ENCODE measurements around the gene SLC35D3. TPM values are rescaled to one million over a fixed set of nuclear protein-coding genes. Genes with fewer than 3 reads are reported as not detected.
"Not testable (repeated sequence)": the region's sequence is repeated elsewhere in the genome, so short reads cannot be mapped to it uniquely, and the experiment has no call there.

SLC35D3 gene, protein sequence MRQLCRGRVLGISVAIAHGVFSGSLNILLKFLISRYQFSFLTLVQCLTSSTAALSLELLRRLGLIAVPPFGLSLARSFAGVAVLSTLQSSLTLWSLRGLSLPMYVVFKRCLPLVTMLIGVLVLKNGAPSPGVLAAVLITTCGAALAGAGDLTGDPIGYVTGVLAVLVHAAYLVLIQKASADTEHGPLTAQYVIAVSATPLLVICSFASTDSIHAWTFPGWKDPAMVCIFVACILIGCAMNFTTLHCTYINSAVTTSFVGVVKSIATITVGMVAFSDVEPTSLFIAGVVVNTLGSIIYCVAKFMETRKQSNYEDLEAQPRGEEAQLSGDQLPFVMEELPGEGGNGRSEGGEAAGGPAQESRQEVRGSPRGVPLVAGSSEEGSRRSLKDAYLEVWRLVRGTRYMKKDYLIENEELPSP
- total RNA-seq: under 1 TPM in 1 of 2 donors, not detected in 1; 0.09 TPM
- 1 to 10 TPM; 1.6 to 2.7 (median 1.9) TPM for polyA plus RNA-seq (ENCODE audit: insufficient read length in 6 of 6)
- long read RNA-seq, donor 1: 0 reads
- long read RNA-seq, donor 2: 0 reads
- long read RNA-seq, donor 3, partial matches to known transcripts: 0 of 1 reads
- long read RNA-seq, donor 3, other reads (novel, unspliced or antisense): 0 of 1 reads
- long read RNA-seq, donor 4: 0 reads
- long read RNA-seq, donor 5, partial matches to known transcripts: 0 of 1 reads
- long read RNA-seq, donor 5, other reads (novel, unspliced or antisense): 0 of 1 reads
- long read RNA-seq, donor 6: 0 reads
- long read RNA-seq, donor 7: 0 reads
- long read RNA-seq, donor 8: 0 reads
- long read RNA-seq, donor 9: 0 reads
- long read RNA-seq, donor 10: 0 reads
- long read RNA-seq, donor 11: 0 reads
- long read RNA-seq, donor 12, partial matches to known transcripts: 0 of 1 reads
- long read RNA-seq, donor 12, other reads (novel, unspliced or antisense): 0 of 1 reads

DNA sequence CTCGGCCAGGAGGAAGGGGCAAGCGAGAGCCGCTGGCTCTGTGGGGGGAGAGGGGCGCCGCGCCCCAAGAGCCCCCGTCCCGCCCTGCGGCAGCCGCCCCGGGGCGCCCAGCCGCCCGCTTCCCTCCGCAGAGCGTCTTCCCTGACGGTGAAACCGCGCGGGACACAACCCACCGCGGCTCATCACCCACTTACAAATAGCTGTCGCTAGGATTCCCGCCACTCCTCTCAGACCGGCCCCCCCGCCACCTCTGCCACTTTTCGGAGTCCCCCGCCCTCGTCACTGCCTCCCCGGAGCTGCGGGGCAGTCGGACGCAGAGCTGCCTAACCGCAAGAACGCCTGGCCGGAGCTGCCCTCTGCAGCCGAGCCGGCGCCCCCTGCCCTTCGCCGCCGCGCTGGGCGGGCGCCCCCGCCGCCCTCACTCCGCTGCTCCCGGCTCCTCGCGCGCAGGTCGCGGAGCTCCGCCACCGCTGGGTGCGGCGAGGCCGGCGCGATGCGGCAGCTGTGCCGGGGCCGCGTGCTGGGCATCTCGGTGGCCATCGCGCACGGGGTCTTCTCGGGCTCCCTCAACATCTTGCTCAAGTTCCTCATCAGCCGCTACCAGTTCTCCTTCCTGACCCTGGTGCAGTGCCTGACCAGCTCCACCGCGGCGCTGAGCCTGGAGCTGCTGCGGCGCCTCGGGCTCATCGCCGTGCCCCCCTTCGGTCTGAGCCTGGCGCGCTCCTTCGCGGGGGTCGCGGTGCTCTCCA is at the start of gene SLC35D3:
Gene SLC35D3 (plus strand): TSS at position 366 of the 749 bp plus-strand sequence. CDS start 128 bp downstream, at position 494.
- H3K4me1 ChIP-seq: peaks cover 20 to 38% of the 10 kb centered on the region in 2 donors
- no peaks in the 10 kb centered on the region for H3K9me3 ChIP-seq
- peaks cover 0 to under 1% of the 10 kb centered on the region in 2 donors for H3K36me3 ChIP-seq
- peak in 3 of 4 donors; percentile 25 to 78 (median 25) for DNase-seq
- H3K4me3 ChIP-seq: peak within 1 kb of the TSS; percentile 18 to 43
- no peak within 1 kb of the TSS for H3K27ac ChIP-seq
- ATAC-seq: peak; percentile 42
- H3K27me3 ChIP-seq: peaks cover 57 to 89% of the 10 kb centered on the region in 2 donors
- TF ChIP-seq, protein P1, sequence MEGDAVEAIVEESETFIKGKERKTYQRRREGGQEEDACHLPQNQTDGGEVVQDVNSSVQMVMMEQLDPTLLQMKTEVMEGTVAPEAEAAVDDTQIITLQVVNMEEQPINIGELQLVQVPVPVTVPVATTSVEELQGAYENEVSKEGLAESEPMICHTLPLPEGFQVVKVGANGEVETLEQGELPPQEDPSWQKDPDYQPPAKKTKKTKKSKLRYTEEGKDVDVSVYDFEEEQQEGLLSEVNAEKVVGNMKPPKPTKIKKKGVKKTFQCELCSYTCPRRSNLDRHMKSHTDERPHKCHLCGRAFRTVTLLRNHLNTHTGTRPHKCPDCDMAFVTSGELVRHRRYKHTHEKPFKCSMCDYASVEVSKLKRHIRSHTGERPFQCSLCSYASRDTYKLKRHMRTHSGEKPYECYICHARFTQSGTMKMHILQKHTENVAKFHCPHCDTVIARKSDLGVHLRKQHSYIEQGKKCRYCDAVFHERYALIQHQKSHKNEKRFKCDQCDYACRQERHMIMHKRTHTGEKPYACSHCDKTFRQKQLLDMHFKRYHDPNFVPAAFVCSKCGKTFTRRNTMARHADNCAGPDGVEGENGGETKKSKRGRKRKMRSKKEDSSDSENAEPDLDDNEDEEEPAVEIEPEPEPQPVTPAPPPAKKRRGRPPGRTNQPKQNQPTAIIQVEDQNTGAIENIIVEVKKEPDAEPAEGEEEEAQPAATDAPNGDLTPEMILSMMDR (IDR thresholded peaks at IDR 0.05): no peak
- intact Hi-C loops (cut with DNase I): no loop called here

DNA sequence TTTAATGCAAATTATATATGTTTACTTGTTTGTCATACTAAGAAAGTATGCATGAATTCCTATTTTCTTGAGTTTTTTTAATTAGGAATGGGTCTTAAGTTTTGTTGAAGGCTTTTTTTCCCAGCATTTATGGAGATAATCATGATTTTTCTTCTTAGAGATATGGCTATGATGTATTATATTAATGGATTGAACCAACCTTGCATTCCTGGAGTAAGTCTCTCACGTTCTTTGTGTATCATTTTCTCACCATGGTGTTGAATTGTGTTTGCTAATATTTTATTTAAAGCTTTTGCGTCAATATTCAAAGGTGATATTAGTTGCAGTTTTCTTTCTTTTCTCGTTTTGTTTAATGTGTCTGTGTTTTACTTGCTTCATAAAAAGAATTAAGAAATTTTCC is 48.4 kb upstream of the SLC35D3 start:
- intact Hi-C loops (cut with DNase I): no loop called here
- Histone ChIP-seq H3K4me1 (no peaks in the 10 kb centered on the region), H3K27ac (no peak overlapping the region), H3K27me3 (no peaks in the 10 kb centered on the region), H3K9me3 (peaks cover 0 to 37% of the 10 kb centered on the region in 2 donors), H3K4me3 (no peak overlapping the region), H3K36me3 (peaks cover 0 to 36% of the 10 kb centered on the region in 2 donors)
- ATAC-seq: no peak
- DNase-seq: no peak
- TF ChIP-seq, protein P1 (IDR thresholded peaks at IDR 0.05): no peak

DNA sequence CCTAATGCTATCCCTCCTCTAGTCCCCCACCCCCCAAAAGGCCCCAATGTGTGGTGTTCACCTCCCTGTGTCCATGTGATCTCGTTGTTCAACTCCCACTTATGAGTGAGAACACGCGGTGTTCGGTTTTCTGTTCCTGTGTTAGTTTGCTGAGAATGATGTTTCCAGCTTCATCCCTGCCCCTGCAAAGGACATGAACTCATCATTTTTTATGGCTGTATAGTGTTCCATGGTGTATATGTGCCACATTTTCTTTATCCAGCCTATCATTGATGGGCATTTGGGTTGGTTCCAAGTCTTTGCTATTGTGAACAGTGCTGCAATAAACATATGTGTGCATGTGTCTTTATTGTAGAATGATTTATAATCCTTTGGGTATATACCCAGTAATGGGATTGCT is 45.6 kb upstream of the SLC35D3 start:
- peaks cover 0 to 29% of the 10 kb centered on the region in 2 donors for H3K36me3 ChIP-seq
- H3K27me3 ChIP-seq; intact Hi-C loops (cut with DNase I); H3K27ac ChIP-seq; H3K4me1 ChIP-seq; DNase-seq; H3K4me3 ChIP-seq; ATAC-seq: not testable (repeated sequence)
- H3K9me3 ChIP-seq: peaks cover 0 to 37% of the 10 kb centered on the region in 2 donors

DNA sequence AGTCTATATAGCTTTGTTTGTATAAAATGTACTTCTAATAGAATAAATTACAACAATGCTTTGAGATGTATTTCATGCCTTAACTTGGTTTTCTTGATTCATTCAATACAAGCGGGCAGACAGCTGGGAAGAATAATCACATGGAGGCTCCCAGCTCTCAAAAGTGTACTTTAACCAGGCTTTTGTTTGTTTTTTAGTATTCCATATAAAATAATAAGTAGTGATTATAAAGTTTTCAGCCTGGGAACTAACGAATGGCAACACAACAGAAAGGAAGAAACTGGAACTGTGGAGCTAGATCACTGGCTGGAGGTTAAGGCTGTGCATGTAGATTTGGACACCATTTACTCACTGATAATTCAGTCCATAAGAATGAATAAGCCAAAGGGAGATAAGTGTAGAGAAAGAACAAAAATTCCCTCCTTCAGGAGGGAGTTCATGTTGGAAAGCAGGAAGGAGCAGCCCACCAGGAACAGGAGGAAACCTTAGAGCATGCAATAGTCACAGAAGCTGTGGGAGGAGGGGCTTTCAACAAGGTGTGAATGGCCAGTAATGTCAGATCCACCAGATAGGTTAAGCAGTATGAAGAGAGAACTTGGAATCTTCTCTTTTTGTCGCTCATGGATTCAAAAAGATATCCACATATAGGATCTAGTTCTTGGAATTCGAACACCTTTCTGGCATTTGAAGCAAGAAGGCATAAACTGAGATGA is 41.2 kb upstream of the SLC35D3 start:
- Histone ChIP-seq H3K4me3 (no peak overlapping the region), H3K9me3 (peaks cover 0 to 3% of the 10 kb centered on the region in 2 donors), H3K36me3 (no peaks in the 10 kb centered on the region), H3K27ac (no peak overlapping the region), H3K4me1 (no peaks in the 10 kb centered on the region), H3K27me3 (no peaks in the 10 kb centered on the region)
- TF ChIP-seq, protein P1 (IDR thresholded peaks at IDR 0.05): no peak
- intact Hi-C loops (cut with DNase I): no loop called here
- no peak for ATAC-seq
- DNase-seq: no peak

DNA sequence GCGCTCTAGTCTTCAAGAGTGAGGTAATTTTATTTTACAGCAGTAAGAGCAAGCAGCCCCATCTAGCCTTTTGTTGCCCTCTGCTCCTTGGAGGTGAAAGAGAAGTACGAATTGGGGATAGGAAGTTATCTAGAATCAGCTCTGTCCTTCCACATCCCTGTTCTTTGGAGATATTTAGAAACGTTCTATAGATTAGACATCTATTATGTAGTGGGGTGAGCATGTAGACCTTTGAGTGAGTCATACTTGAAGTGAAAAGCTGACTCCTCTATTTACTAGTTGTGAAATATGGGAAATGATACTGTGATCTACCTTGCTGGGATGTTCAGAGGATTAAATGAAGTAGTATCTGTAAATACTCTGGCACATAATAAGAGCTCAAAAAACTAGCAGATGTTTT is 36.0 kb upstream of the SLC35D3 start:
- Histone ChIP-seq H3K4me3 (no peak overlapping the region), H3K27me3 (no peaks in the 10 kb centered on the region), H3K4me1 (no peaks in the 10 kb centered on the region), H3K36me3 (no peaks in the 10 kb centered on the region), H3K27ac (no peak overlapping the region), H3K9me3 (no peaks in the 10 kb centered on the region)
- ATAC-seq (no peak), DNase-seq (no peak)
- TF ChIP-seq, protein P1 (IDR thresholded peaks at IDR 0.05): no peak
- intact Hi-C loops (cut with DNase I): no loop called here
